GM12878 (cell line): Measurements from ENCODE around the gene ESRRB. TPM values are rescaled to one million over a fixed set of nuclear protein-coding genes. Genes with fewer than 3 reads are reported as not detected.

Experiments
- E2F8 ChIP-seq: fragments of 450-650 bp; IDR thresholded peaks from 2 replicates; pipeline ENCODE4 v1.6.1; 2018; ENCODE audit warnings: mild to moderate bottlenecking, low read depth, moderate library complexity; ENCODE audit not compliant: partially characterized antibody
- IKZF2 ChIP-seq, 2 experiments: fragments of 450-650 bp; IDR thresholded peaks; 2 replicates each; pipeline ENCODE4 v1.6.1; 2017; ENCODE audit warnings: mild to moderate bottlenecking in 2 of 2, moderate library complexity in 2 of 2
- IRF4 ChIP-seq: IDR thresholded peaks from 2 replicates; pipeline ENCODE4 v1.6.1; 2011; ENCODE audit warnings: low read depth, low read length
- KLF5 ChIP-seq: fragments of 450-650 bp; IDR thresholded peaks from 2 replicates; pipeline ENCODE4 v1.6.1; 2014; ENCODE audit warnings: mild to moderate bottlenecking; ENCODE audit not compliant: partially characterized antibody
- NR2F1 ChIP-seq: fragments of 450-650 bp; conservative IDR thresholded peaks from 2 replicates; pipeline ENCODE4 v1.6.1; 2017; ENCODE audit warnings: mild to moderate bottlenecking
- PML ChIP-seq: IDR thresholded peaks from 2 replicates; pipeline ENCODE4 v1.6.1; 2012; ENCODE audit warnings: low read length, inconsistent platforms
- SUPT20H ChIP-seq: IDR thresholded peaks from 2 replicates; pipeline ENCODE4 v1.6.1; 2011; ENCODE audit warnings: low read depth, mild to moderate bottlenecking, low read length, moderate library complexity, borderline replicate concordance; ENCODE audit not compliant: control insufficient read depth
- ZBTB40 ChIP-seq: fragments of 450-650 bp; IDR thresholded peaks from 2 replicates; pipeline ENCODE4 v1.6.1; 2016; ENCODE audit warnings: mild to moderate bottlenecking, moderate library complexity, borderline replicate concordance
- polyA plus RNA-seq, 11 experiments: library from polyadenylated mRNA; depleted of rRNA in 4 of 11; unstranded in 6 of 11; stranded (reverse) in 5 of 11; fragments of >200 nt; fragmentation: Nextera tagmentation in 4 of 11; fragmentation: Illumina TruSeq in 1 of 11; extraction: Ambion mirVana in 4 of 11; extraction: Trizol in 1 of 11; gene quantifications; 1 replicate in 1 of 11; 2 replicates in 10 of 11; pipeline versions ENCODE4 v1.2.1 to v1.2.3, GENCODE V29; 2011 to 2016; ENCODE audit warnings: inconsistent platforms in 2 of 11, missing spikeins in 2 of 11, low read depth in 1 of 11
- total RNA-seq, 4 experiments: library from RNA; depleted of rRNA in 3 of 4; stranded (reverse); fragments of >200 nt in 3 of 4; fragmentation: Illumina TruSeq in 1 of 4; extraction: Trizol in 1 of 4; gene quantifications; 2 replicates each; pipeline versions ENCODE4 v1.2.1 to v1.2.3, GENCODE V29; 2013 to 2021

ESRRB gene
- total and polyA plus RNA-seq, 10 of the 15 experiments (the other 5 are each of a cell fraction or from before 2014, with no cell fraction given), result 0.03 to 0.73 (median 0.11) TPM; not detected in 6

- TF ChIP-seq ZBTB40, result no peak
- no peak for TF ChIP-seq IRF4
- no peak for TF ChIP-seq IKZF2 (IDR thresholded peaks at IDR 0.05)
- no peak for TF ChIP-seq KLF5
- no peak for TF ChIP-seq E2F8
- TF ChIP-seq PML, result no peak
- no peak for TF ChIP-seq SUPT20H
- no peak for TF ChIP-seq NR2F1
Measured at GRCh38 chr14:76375947-76376404, at the start of gene ESRRB (continued).
